ENCODE results near the gene GPER1.

Gene GPER1

DNA sequence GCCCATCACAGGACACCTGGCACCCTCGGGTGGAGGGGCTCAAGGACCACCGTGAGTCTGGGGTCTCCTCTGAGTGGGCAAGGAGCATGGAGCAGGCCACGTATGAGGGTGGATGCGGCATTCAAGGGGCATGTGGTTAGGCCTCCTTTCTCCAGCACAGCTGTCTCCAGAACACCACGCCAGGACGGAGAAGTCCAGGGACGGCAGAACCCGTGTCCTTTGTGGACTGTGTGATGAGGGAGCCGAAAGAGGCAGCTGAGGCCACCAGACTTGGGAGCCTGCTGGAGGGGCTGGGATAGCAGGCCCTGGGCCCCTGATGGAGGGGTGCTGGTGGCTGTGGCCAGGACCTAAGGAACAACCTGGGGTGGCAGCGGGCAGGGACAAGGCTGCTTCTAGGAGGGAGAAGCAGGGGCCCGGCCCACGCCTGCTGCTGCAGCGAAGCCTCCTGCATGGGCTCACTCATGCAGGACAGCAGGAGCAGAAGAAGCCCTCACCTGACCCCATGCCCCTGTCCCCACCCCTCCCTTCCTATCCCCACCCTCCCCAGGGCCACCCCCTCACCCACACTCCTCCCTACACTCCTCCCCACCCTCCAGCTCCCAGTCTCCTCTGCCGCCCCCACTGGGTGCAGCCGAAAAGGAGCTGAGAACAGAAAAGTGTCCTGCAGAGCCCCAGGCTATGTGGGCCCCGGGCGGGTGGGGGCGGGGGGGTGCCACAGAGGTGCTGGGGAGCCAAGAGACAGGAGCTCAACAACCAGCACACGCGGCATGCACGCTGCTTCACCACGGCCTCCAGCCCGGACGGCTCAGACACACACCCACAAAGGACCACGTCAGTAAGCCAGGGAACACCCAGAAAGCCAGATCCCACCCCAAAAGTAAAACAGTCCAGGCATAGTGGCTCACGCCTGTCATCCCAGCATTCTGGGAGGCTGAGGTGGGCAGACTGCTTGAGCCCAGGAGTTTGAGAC lies 42.4 kb downstream of the GPER1 start:
- no peak for DNase-seq (ENCODE audit: low read depth)
- no peak overlapping the region for H3K4me3 ChIP-seq (ENCODE audit: low read length)
- TF ChIP-seq, protein P1, sequence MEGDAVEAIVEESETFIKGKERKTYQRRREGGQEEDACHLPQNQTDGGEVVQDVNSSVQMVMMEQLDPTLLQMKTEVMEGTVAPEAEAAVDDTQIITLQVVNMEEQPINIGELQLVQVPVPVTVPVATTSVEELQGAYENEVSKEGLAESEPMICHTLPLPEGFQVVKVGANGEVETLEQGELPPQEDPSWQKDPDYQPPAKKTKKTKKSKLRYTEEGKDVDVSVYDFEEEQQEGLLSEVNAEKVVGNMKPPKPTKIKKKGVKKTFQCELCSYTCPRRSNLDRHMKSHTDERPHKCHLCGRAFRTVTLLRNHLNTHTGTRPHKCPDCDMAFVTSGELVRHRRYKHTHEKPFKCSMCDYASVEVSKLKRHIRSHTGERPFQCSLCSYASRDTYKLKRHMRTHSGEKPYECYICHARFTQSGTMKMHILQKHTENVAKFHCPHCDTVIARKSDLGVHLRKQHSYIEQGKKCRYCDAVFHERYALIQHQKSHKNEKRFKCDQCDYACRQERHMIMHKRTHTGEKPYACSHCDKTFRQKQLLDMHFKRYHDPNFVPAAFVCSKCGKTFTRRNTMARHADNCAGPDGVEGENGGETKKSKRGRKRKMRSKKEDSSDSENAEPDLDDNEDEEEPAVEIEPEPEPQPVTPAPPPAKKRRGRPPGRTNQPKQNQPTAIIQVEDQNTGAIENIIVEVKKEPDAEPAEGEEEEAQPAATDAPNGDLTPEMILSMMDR (conservative IDR thresholded peaks at IDR 0.05; ENCODE audit: low read length): no peak

DNA sequence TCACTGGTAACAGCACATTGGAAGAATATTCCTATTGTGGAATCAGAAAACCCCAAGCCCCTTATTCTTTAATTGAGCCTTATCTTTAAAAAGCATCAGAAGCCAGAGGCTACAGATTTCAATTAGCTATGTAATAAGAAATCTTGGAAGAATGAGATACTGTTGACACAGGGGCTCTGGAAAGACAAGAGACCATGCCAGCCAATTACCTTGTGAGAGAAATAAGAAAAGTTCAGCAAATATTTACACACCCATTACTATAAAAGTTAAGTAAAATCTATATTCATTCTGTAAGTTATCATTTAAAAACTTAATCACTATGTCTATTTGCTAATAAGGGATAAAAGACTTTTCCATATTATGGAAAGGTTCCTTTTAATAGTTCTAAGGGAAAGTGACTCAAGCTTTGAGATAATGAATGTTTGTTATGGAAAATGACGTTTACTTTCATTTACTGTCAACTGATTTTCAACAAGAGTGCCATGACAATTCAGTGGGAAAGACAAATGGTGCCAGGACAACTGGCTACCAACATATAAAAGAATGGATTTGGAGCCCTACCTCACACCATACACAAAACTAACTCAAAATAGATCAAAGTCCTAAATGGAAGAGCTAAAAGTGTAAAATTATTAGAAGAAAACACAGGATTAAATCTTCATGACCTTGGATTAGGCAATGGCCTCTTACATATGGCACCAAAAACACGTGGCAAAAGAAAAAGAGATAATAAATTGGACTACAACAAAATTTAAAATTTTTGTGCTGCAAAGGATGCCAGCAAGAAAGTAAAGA lies 43.8 kb downstream of the GPER1 start:
- no peak overlapping the region for H3K4me3 ChIP-seq (ENCODE audit: low read length)
- TF ChIP-seq, protein P1 (conservative IDR thresholded peaks at IDR 0.05; ENCODE audit: low read length): no peak
- no peak for DNase-seq (ENCODE audit: low read depth)

DNA sequence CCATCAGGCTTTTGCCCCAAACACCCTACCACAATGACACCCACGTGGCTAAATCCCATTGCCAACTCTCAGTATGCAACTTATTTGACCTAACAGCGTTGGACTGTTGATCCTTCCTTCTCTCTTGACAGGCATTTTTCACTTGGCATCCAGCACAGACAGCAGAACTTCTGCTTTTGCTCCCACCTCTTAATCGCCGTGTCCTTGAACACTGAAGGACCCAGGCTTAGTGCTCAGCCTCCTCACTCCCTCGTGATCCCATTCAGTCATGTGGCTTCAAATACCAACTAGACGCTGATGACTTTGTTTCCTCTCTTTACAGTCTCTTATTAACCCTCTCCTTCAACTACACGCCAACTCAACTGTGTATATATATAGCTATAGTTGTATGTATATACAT lies 47.0 kb downstream of the GPER1 start:
- no peak for DNase-seq (ENCODE audit: low read depth)
- TF ChIP-seq, protein P1 (conservative IDR thresholded peaks at IDR 0.05; ENCODE audit: low read length): no peak
- H3K4me3 ChIP-seq (ENCODE audit: low read length): no peak overlapping the region

DNA sequence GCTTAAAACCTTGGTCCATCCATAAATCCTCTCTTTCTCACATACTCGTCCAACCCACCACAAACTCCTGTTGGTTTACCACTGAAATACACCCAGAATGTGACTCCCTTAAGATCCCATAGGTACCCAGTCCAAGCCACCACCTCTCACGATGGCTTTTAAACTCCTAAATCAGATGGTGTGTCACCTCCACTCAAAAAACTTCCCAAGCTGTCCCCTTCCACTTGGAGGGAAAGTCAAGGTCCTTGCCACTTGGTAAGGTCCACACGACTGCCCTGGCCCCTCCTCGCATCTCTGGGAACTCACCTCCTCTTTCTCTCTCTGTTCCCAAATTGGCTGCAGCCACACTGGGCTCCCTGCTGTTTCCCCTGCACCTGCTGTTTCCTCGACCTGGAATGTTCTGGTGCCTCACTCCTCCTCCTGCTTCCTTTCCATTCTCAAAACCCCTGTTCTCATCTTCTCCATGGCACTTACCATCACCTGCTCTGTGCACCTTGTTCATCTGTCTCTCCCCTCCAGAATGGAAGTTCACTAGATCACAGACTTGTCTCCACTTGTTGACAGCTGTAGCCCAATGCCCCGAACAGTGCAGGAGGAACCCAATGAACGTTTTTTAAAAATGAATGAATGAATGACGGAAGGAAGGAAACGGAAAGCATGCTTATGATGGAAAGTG lies 49.1 kb downstream of the GPER1 start:
- H3K4me3 ChIP-seq (ENCODE audit: low read length): peak overlapping the region; percentile 82
- TF ChIP-seq, protein P1 (conservative IDR thresholded peaks at IDR 0.05; ENCODE audit: low read length): no peak
- DNase-seq (ENCODE audit: low read depth): no peak

DNA sequence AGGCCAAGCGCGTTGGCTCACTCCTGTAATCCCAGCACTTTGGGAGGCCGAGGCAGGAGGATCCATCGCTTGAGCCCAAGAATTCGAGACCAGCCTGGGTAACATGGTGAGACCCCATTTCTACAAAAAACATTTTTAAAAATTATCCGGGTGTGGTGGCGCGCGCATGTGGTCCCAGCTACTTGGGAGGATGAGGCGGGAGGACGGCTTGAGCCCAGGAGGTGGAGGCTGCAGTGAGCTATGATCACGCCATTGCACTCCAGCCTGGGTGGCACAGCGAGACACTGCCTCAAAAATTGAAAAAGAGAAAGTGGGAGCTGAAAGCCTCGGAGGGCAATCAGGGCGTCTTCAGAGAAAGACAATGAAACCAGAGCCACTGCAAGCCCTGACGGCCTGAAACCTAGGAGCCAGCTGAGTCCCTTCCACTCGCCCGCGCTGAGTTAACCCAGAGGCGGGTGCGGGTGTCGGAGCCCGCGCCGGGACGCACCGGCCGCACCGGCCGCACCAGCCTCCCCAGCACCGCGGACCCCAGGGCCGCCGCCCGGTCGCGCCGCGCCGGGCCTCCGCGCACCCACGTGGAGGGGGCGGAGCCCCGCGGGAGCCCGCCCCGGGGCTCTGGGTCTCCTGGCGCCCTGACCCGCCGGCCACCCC lies 49.7 kb downstream of the GPER1 start:
- H3K4me3 ChIP-seq (ENCODE audit: low read length): peak overlapping the region; percentile 82
- TF ChIP-seq, protein P1 (conservative IDR thresholded peaks at IDR 0.05; ENCODE audit: low read length): no peak
- DNase-seq (ENCODE audit: low read depth): no peak

DNA sequence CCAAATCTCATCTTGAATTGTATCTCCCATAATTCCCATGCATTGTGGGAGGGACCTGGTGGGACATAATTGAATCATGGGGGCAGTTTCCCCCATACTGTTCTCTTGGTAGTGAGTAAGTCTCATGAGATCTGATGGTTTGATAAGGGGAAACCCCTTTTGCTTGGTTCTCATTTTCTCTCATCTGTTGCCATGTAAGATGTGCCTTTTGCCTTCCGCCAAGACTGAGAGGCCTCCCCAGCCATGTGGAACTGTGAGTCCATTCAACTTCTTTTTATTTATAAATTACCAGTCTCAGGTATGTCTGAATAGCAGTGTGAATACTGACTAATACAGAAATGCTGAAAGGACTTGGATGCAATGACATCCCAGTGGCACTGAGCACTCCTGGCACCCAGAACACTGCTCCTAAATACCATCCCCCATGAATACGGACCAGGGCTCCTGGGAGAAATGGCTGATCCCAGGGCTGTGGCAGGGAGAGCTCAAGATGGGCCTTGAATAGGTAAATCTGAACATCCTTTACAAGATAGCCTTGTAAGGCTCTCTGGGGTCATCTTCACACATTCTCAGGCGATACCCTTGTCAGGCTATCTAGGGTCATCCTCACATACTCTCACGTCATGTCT lies 52.7 kb downstream of the GPER1 start:
- no peak for DNase-seq (ENCODE audit: low read depth)
- TF ChIP-seq, protein P1 (conservative IDR thresholded peaks at IDR 0.05; ENCODE audit: low read length): no peak

More for the DNA sequence above, 52.7 kb downstream of the GPER1 start:
- H3K4me3 ChIP-seq (ENCODE audit: low read length): no peak overlapping the region

Data from AG10803 (cell line).